ENCODE measurements around the gene CDH22.

CDH22 gene

GRCh38 chr20:46300281-46300680 is 8.0 kb downstream of the CDH22 start:
- Histone ChIP-seq H3K4me3 (ENCODE audit: low read length) (no peak overlapping the region), H3K4me1 (ENCODE audit: control insufficient read depth, insufficient read depth, low read length) (no peaks in the 10 kb centered on the region), H3K27ac (ENCODE audit: low read depth, low read length) (no peak overlapping the region), H3K27me3 (ENCODE audit: control insufficient read depth, insufficient read depth, low read length) (peaks cover 3% of the 10 kb centered on the region), H3K9ac (ENCODE audit: low read length) (no peak overlapping the region), H3K36me3 (ENCODE audit: control insufficient read depth, insufficient read depth, low read length) (no peaks in the 10 kb centered on the region)

- Histone ChIP-seq H3K9ac (ENCODE audit: low read length) (no peak overlapping the region), H3K4me3 (ENCODE audit: low read length) (no peak overlapping the region), H3K36me3 (ENCODE audit: control insufficient read depth, insufficient read depth, low read length) (no peaks in the 10 kb centered on the region), H3K4me1 (ENCODE audit: control insufficient read depth, insufficient read depth, low read length) (no peaks in the 10 kb centered on the region), H3K27ac (ENCODE audit: low read depth, low read length) (no peak overlapping the region), H3K27me3 (ENCODE audit: control insufficient read depth, insufficient read depth, low read length) (peaks cover 3% of the 10 kb centered on the region)
Measured at GRCh38 chr20:46299078-46299477, 9.2 kb downstream of the CDH22 start.

- Histone ChIP-seq H3K27ac (ENCODE audit: low read depth, low read length) (no peak overlapping the region), H3K27me3 (ENCODE audit: control insufficient read depth, insufficient read depth, low read length) (peaks cover 5% of the 10 kb centered on the region)
Measured at GRCh38 chr20:46298374-46298773, 9.9 kb downstream of the CDH22 start.

GRCh38 chr20:46296526-46297250 is 11.6 kb downstream of the CDH22 start:
- peaks cover 5% of the 10 kb centered on the region for H3K27me3 ChIP-seq (ENCODE audit: control insufficient read depth, insufficient read depth, low read length)
- no peak overlapping the region for H3K27ac ChIP-seq (ENCODE audit: low read depth, low read length)
- H3K36me3 ChIP-seq (ENCODE audit: control insufficient read depth, insufficient read depth, low read length) = no peaks in the 10 kb centered on the region
- no peak overlapping the region for H3K9ac ChIP-seq (ENCODE audit: low read length)
- no peak overlapping the region for H3K4me3 ChIP-seq (ENCODE audit: low read length)
- H3K4me1 ChIP-seq (ENCODE audit: control insufficient read depth, insufficient read depth, low read length) = no peaks in the 10 kb centered on the region

More at GRCh38 chr20:46298374-46298773, 9.9 kb downstream of the CDH22 start:
- no peaks in the 10 kb centered on the region for H3K4me1 ChIP-seq (ENCODE audit: control insufficient read depth, insufficient read depth, low read length)
- H3K36me3 ChIP-seq (ENCODE audit: control insufficient read depth, insufficient read depth, low read length) = no peaks in the 10 kb centered on the region
- H3K4me3 ChIP-seq (ENCODE audit: low read length) = no peak overlapping the region
- no peak overlapping the region for H3K9ac ChIP-seq (ENCODE audit: low read length)

GRCh38 chr20:46293084-46293483 is 15.2 kb downstream of the CDH22 start:
- Histone ChIP-seq H3K36me3 (ENCODE audit: control insufficient read depth, insufficient read depth, low read length) (no peaks in the 10 kb centered on the region), H3K9ac (ENCODE audit: low read length) (no peak overlapping the region), H3K4me3 (ENCODE audit: low read length) (no peak overlapping the region), H3K27ac (ENCODE audit: low read depth, low read length) (no peak overlapping the region), H3K4me1 (ENCODE audit: control insufficient read depth, insufficient read depth, low read length) (no peaks in the 10 kb centered on the region), H3K27me3 (ENCODE audit: control insufficient read depth, insufficient read depth, low read length) (peaks cover 5% of the 10 kb centered on the region)

GRCh38 chr20:46291401-46291800 is 16.9 kb downstream of the CDH22 start:
- H3K27me3 ChIP-seq (ENCODE audit: control insufficient read depth, insufficient read depth, low read length) = peaks cover 5% of the 10 kb centered on the region

GRCh38 chr20:46289432-46289831 is 18.9 kb downstream of the CDH22 start:
- no peak overlapping the region for H3K27ac ChIP-seq (ENCODE audit: low read depth, low read length)
- H3K4me1 ChIP-seq (ENCODE audit: control insufficient read depth, insufficient read depth, low read length) = no peaks in the 10 kb centered on the region
- no peak overlapping the region for H3K4me3 ChIP-seq (ENCODE audit: low read length)
- H3K9ac ChIP-seq (ENCODE audit: low read length) = no peak overlapping the region
- peaks cover 2% of the 10 kb centered on the region for H3K27me3 ChIP-seq (ENCODE audit: control insufficient read depth, insufficient read depth, low read length)
- H3K36me3 ChIP-seq (ENCODE audit: control insufficient read depth, insufficient read depth, low read length) = no peaks in the 10 kb centered on the region

More at GRCh38 chr20:46291401-46291800, 16.9 kb downstream of the CDH22 start:
- no peak overlapping the region for H3K4me3 ChIP-seq (ENCODE audit: low read length)
- H3K9ac ChIP-seq (ENCODE audit: low read length) = no peak overlapping the region
- H3K4me1 ChIP-seq (ENCODE audit: control insufficient read depth, insufficient read depth, low read length) = no peaks in the 10 kb centered on the region
- no peaks in the 10 kb centered on the region for H3K36me3 ChIP-seq (ENCODE audit: control insufficient read depth, insufficient read depth, low read length)
- no peak overlapping the region for H3K27ac ChIP-seq (ENCODE audit: low read depth, low read length)

- Histone ChIP-seq H3K36me3 (ENCODE audit: control insufficient read depth, insufficient read depth, low read length) (no peaks in the 10 kb centered on the region), H3K4me1 (ENCODE audit: control insufficient read depth, insufficient read depth, low read length) (no peaks in the 10 kb centered on the region), H3K27ac (ENCODE audit: low read depth, low read length) (no peak overlapping the region), H3K4me3 (ENCODE audit: low read length) (no peak overlapping the region), H3K9ac (ENCODE audit: low read length) (no peak overlapping the region), H3K27me3 (ENCODE audit: control insufficient read depth, insufficient read depth, low read length) (peaks cover 4% of the 10 kb centered on the region)
Measured at GRCh38 chr20:46286977-46287376, 21.3 kb downstream of the CDH22 start.

- H3K36me3 ChIP-seq (ENCODE audit: control insufficient read depth, insufficient read depth, low read length) = no peaks in the 10 kb centered on the region
Measured at GRCh38 chr20:46286382-46286781, 21.9 kb downstream of the CDH22 start.

GRCh38 chr20:46285740-46286139 is 22.6 kb downstream of the CDH22 start:
- no peak overlapping the region for H3K4me3 ChIP-seq (ENCODE audit: low read length)
- H3K27me3 ChIP-seq (ENCODE audit: control insufficient read depth, insufficient read depth, low read length) = peaks cover 4% of the 10 kb centered on the region
- no peaks in the 10 kb centered on the region for H3K4me1 ChIP-seq (ENCODE audit: control insufficient read depth, insufficient read depth, low read length)
- H3K27ac ChIP-seq (ENCODE audit: low read depth, low read length) = no peak overlapping the region
- H3K9ac ChIP-seq (ENCODE audit: low read length) = no peak overlapping the region
- no peaks in the 10 kb centered on the region for H3K36me3 ChIP-seq (ENCODE audit: control insufficient read depth, insufficient read depth, low read length)

More at GRCh38 chr20:46286382-46286781, 21.9 kb downstream of the CDH22 start:
- Histone ChIP-seq H3K27ac (ENCODE audit: low read depth, low read length) (no peak overlapping the region), H3K4me3 (ENCODE audit: low read length) (no peak overlapping the region), H3K4me1 (ENCODE audit: control insufficient read depth, insufficient read depth, low read length) (no peaks in the 10 kb centered on the region), H3K9ac (ENCODE audit: low read length) (no peak overlapping the region), H3K27me3 (ENCODE audit: control insufficient read depth, insufficient read depth, low read length) (peaks cover 4% of the 10 kb centered on the region)

- Histone ChIP-seq H3K9ac (ENCODE audit: low read length) (no peak overlapping the region), H3K4me3 (ENCODE audit: low read length) (no peak overlapping the region), H3K27ac (ENCODE audit: low read depth, low read length) (no peak overlapping the region), H3K4me1 (ENCODE audit: control insufficient read depth, insufficient read depth, low read length) (no peaks in the 10 kb centered on the region), H3K27me3 (ENCODE audit: control insufficient read depth, insufficient read depth, low read length) (peaks cover 4% of the 10 kb centered on the region), H3K36me3 (ENCODE audit: control insufficient read depth, insufficient read depth, low read length) (no peaks in the 10 kb centered on the region)
Measured at GRCh38 chr20:46285072-46285471, 23.2 kb downstream of the CDH22 start.

GRCh38 chr20:46284040-46284427 is 24.3 kb downstream of the CDH22 start:
- no peaks in the 10 kb centered on the region for H3K36me3 ChIP-seq (ENCODE audit: control insufficient read depth, insufficient read depth, low read length)
- no peak overlapping the region for H3K4me3 ChIP-seq (ENCODE audit: low read length)
- no peak overlapping the region for H3K9ac ChIP-seq (ENCODE audit: low read length)
- no peak overlapping the region for H3K27ac ChIP-seq (ENCODE audit: low read depth, low read length)
- H3K4me1 ChIP-seq (ENCODE audit: control insufficient read depth, insufficient read depth, low read length) = no peaks in the 10 kb centered on the region
- H3K27me3 ChIP-seq (ENCODE audit: control insufficient read depth, insufficient read depth, low read length) = peaks cover 4% of the 10 kb centered on the region

- Histone ChIP-seq H3K27ac (ENCODE audit: low read depth, low read length) (no peak overlapping the region), H3K27me3 (ENCODE audit: control insufficient read depth, insufficient read depth, low read length) (peaks cover 4% of the 10 kb centered on the region), H3K9ac (ENCODE audit: low read length) (no peak overlapping the region), H3K4me1 (ENCODE audit: control insufficient read depth, insufficient read depth, low read length) (no peaks in the 10 kb centered on the region), H3K36me3 (ENCODE audit: control insufficient read depth, insufficient read depth, low read length) (no peaks in the 10 kb centered on the region), H3K4me3 (ENCODE audit: low read length) (no peak overlapping the region)
Measured at GRCh38 chr20:46283426-46284039, 24.8 kb downstream of the CDH22 start.

Measured in rectal smooth muscle tissue (tissue), 1 donor.